GM12892 (cell line): ENCODE data around the gene KRTDAP.

Experiments
- DNase-seq: peaks from one replicate; pipeline ENCODE4 v3.0.0; 2011; ENCODE audit not compliant: insufficient read length
- FAIRE-seq: peaks from 2 replicates; lab custom pipeline; 2011; peaks lifted over from hg19 to GRCh38; lab: Jason Lieb, UNC
- POLR2A ChIP-seq: IDR thresholded peaks from 2 replicates; pipeline ENCODE4 v1.6.1; 2011; ENCODE audit warnings: low read depth, low read length, control low read depth
- POLR2AphosphoS5 ChIP-seq: IDR thresholded peaks from 2 replicates; pipeline ENCODE4 v1.6.1; 2011; ENCODE audit warnings: low read depth, low read length, control low read depth
- TAF1 ChIP-seq: IDR thresholded peaks from 2 replicates; pipeline ENCODE4 v1.6.1; 2011; ENCODE audit warnings: low read depth, mild to moderate bottlenecking, control low read depth, low read length, borderline replicate concordance

KRTDAP gene

GRCh38 chr19:35438527-35438926 lies 51.7 kb downstream of the KRTDAP start:
- DNase-seq (no peak), FAIRE-seq (no peak)
- TF ChIP-seq POLR2A (no peak), TAF1 (no peak), POLR2AphosphoS5 (no peak)

GRCh38 chr19:35438096-35438495 lies 52.2 kb downstream of the KRTDAP start:
- DNase-seq, result no peak
- no peak for FAIRE-seq
- TF ChIP-seq POLR2AphosphoS5 (no peak), POLR2A (no peak), TAF1 (no peak)

GRCh38 chr19:35437406-35437951 lies 52.8 kb downstream of the KRTDAP start:
- TF ChIP-seq TAF1 (no peak), POLR2AphosphoS5 (no peak), POLR2A (no peak)
- DNase-seq (no peak), FAIRE-seq (no peak)
